AG04449 (cell line): Measurements from ENCODE around the gene ZFHX3.

Source experiments
- CTCF ChIA-PET: fragments of 350-600 bp; formaldehyde crosslinking; extraction: SDS; loops from one replicate; lab custom pipeline; 2021; ENCODE audit warnings: antibody characterized with exemption; lab: Yijun Ruan, JAX
- POLR2A ChIA-PET: fragments of 400-600, 350-600 bp; formaldehyde crosslinking; extraction: SDS; loops from one replicate; lab custom pipeline; 2020; ENCODE audit warnings: antibody characterized with exemption, inconsistent platforms; lab: Yijun Ruan, JAX
- DNase-seq: peaks from one replicate; pipeline ENCODE4 v3.0.0-alpha.2; 2010; ENCODE audit warnings: low read depth, low spot score
- H3K4me3 ChIP-seq: 2 replicates; pipeline ENCODE4 v1.5.1; 2011; ENCODE audit warnings: low read depth, mild to moderate bottlenecking, control low read depth, low read length
- CTCF ChIP-seq: IDR thresholded peaks from one replicate; pipeline ENCODE4 v1.5.1; 2011; ENCODE audit warnings: mild to moderate bottlenecking, moderate library complexity, low read length, control low read depth, inconsistent platforms; ENCODE audit not compliant: insufficient read depth; ENCODE audit errors: missing control alignments

ZFHX3 gene

GRCh38 chr16:72815348-72816318 is 232.3 kb downstream of the ZFHX3 start:
- POLR2A ChIA-PET = interaction anchor here (0.6 kb wide), 1 partner anchor 21 kb away, joined by 3 read pairs; no protein-coding TSS in a partner anchor
- no peak for TF ChIP-seq CTCF
- no peak overlapping the region for H3K4me3 ChIP-seq
- no peak for DNase-seq
- CTCF ChIA-PET = interaction anchor here (1.0 to 1.5 kb wide), 3 partner anchors 12 to 30 kb away, joined by 3 to 5 read pairs (median 5); no protein-coding TSS in a partner anchor

- no peak overlapping the region for H3K4me3 ChIP-seq
- CTCF ChIA-PET = interaction anchor here (1.0 to 1.5 kb wide), 3 partner anchors 14 to 26 kb away, joined by 3 to 5 read pairs (median 3); no protein-coding TSS in a partner anchor
- POLR2A ChIA-PET = no interaction called here
- TF ChIP-seq CTCF = no peak
- no peak for DNase-seq
Measured at GRCh38 chr16:72814226-72814625, 233.7 kb downstream of the ZFHX3 start.

GRCh38 chr16:72812672-72813071 is 235.3 kb downstream of the ZFHX3 start:
- no peak for TF ChIP-seq CTCF
- ChIA-PET CTCF (no interaction called here), POLR2A (no interaction called here)
- no peak overlapping the region for H3K4me3 ChIP-seq
- DNase-seq = no peak

GRCh38 chr16:72811876-72812275 is 236.1 kb downstream of the ZFHX3 start:
- no peak for DNase-seq
- POLR2A ChIA-PET = interaction anchor here (0.7 kb wide), 1 partner anchor 962 kb away, joined by 3 read pairs; no protein-coding TSS in a partner anchor
- CTCF ChIA-PET = interaction anchor here (2.0 kb wide), 1 partner anchor 21 kb away, joined by 9 read pairs; no protein-coding TSS in a partner anchor
- TF ChIP-seq CTCF = no peak
- no peak overlapping the region for H3K4me3 ChIP-seq

- TF ChIP-seq CTCF = no peak
- POLR2A ChIA-PET = interaction anchor here (0.7 kb wide), 1 partner anchor 963 kb away, joined by 3 read pairs; no protein-coding TSS in a partner anchor
Measured at GRCh38 chr16:72811188-72811720, 236.7 kb downstream of the ZFHX3 start.

More at GRCh38 chr16:72811188-72811720, 236.7 kb downstream of the ZFHX3 start:
- CTCF ChIA-PET = interaction anchor here (1.0 to 2.0 kb wide), 2 partner anchors 21 to 23 kb away, joined by 3 to 9 read pairs; no protein-coding TSS in a partner anchor
- H3K4me3 ChIP-seq = no peak overlapping the region
- no peak for DNase-seq
